Lower leg skin (tissue), 4 donors: Measurements from ENCODE around the gene COL18A1. TPM values are rescaled to one million over a fixed set of nuclear protein-coding genes. Genes with fewer than 3 reads are reported as not detected.
"Not testable (repeated sequence)": the region's sequence is repeated elsewhere in the genome, so short reads cannot be mapped to it uniquely, and the experiment has no call there.

Experiments used
- DNase-seq, 2 donors: peaks; one replicate each; pipeline ENCODE4 v3.0.0-alpha.2; 2019; ENCODE audit warnings: low spot score in 2 of 2
- H3K4me3 ChIP-seq: fragments of 200-600 bp; sonication (generic); 2 replicates; pipeline ENCODE4 v1.5.1; 2017; ENCODE audit warnings: mild to moderate bottlenecking, low read depth; ENCODE audit not compliant: poor library complexity, severe bottlenecking
- POLR2A ChIP-seq, 2 donors: fragments of 450-650 bp; IDR thresholded peaks; one replicate each; pipeline ENCODE4 v1.6.1; 2016 to 2017; ENCODE audit warnings: antibody characterized with exemption in 2 of 2, mild to moderate bottlenecking in 1 of 2, moderate library complexity in 1 of 2
- WGBS, 2 donors: methylation state at CpG; one replicate each; pipeline ENCODE4 v1.1.5; 2018; 5-methylcytosine and 5-hydroxymethylcytosine counted together
- intact Hi-C: fragments of 100-400 bp; cut with DNase I; formaldehyde crosslinking; loops from one replicate; pipeline ENCODE4 v1.15.0; 2023; ENCODE audit warnings: low total_unique reads
- total RNA-seq, 4 donors: library from RNA; depleted of rRNA; stranded (reverse); fragments of >200 nt; gene quantifications; one replicate each; pipeline ENCODE4 v1.1.0, GENCODE V29; 2016
- TF ChIP-seq, protein P1 (sequence below), 3 donors: fragments of 450-650 bp; IDR thresholded peaks; one replicate each; pipeline ENCODE4 v1.5.1; 2016; ENCODE audit warnings: antibody characterized with exemption in 3 of 3, mild to moderate bottlenecking in 3 of 3, moderate library complexity in 2 of 3

COL18A1 gene
- total RNA-seq, 4 donors from 2014 or later: 63.3 to 126 (median 85.9) TPM

DNA sequence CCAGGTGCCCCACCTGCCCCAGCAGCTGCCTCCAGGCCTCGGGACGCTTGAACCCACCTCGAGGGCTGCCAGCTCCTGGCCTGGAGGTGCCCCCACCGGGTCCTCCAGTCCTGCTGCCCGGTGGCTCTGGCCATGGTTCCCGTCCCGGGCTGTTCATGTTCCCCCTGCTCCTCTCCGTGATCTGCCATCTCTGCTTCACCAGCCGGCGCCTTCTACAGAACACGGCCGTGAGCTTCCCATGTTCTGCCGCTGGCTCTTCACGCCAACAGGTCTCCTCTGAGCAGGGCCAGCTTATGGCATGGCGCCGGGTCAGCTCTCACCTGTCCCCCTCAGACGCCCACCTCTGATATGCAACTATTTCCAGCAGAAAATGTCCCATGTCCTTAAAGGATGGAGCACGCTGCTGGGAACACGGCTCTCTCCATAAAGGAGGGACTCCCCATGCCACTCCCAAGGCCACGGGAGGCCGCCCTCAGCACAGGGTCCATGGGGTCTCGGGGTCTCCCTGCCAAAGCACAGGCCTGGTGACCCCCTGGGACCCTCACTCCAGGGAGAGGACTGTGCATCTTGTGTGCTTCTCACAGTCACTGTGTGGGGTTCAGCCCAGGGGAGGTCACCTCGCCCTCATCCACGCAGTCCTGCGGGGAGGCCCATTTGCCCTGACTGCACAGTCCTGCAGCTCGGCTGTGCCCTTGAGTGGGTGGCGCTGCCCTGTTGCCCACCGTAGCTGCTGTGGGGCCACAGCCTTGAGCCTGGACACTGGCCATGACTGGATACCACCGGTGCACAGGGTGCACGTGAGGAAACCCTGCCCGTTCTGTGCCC lies 36.7 kb downstream of the COL18A1 start:
- 92 to 96% methylated on average over 22 to 30 of the region's 31 CpGs for WGBS, 2 donors

DNA sequence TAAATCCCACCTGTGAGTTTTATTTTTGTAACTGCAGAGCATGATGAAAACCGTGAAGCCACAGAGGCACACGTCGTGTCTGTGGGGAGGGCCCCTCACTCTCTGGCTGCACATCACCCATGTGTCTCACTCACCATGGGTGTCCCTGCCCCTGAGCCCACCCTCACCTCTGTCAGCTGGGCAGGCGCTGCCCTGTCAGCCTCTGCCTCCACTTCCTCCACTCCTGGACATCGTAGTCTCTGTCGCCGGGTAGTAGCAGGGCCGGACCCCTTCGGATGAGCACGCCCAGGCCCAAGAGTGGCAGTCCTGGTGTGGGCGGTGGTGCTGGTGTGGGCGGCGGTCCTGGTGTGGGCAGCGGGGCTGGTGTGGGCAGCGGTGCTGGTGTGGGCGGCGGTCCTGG lies 37.3 kb downstream of the COL18A1 start:
- WGBS, 2 donors: 94 to 97% methylated on average over 17 of the region's 17 CpGs
- intact Hi-C loops: no loop called here
- TF ChIP-seq POLR2A (IDR thresholded peaks at IDR 0.05): no peak
- TF ChIP-seq, protein P1, sequence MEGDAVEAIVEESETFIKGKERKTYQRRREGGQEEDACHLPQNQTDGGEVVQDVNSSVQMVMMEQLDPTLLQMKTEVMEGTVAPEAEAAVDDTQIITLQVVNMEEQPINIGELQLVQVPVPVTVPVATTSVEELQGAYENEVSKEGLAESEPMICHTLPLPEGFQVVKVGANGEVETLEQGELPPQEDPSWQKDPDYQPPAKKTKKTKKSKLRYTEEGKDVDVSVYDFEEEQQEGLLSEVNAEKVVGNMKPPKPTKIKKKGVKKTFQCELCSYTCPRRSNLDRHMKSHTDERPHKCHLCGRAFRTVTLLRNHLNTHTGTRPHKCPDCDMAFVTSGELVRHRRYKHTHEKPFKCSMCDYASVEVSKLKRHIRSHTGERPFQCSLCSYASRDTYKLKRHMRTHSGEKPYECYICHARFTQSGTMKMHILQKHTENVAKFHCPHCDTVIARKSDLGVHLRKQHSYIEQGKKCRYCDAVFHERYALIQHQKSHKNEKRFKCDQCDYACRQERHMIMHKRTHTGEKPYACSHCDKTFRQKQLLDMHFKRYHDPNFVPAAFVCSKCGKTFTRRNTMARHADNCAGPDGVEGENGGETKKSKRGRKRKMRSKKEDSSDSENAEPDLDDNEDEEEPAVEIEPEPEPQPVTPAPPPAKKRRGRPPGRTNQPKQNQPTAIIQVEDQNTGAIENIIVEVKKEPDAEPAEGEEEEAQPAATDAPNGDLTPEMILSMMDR (IDR thresholded peaks at IDR 0.05): no peak

More for the DNA sequence above, 36.7 kb downstream of the COL18A1 start:
- no peak for DNase-seq
- intact Hi-C loops: no loop called here
- no peak overlapping the region for H3K4me3 ChIP-seq
- no peak for TF ChIP-seq POLR2A (IDR thresholded peaks at IDR 0.05)
- TF ChIP-seq, protein P1 (IDR thresholded peaks at IDR 0.05): no peak

DNA sequence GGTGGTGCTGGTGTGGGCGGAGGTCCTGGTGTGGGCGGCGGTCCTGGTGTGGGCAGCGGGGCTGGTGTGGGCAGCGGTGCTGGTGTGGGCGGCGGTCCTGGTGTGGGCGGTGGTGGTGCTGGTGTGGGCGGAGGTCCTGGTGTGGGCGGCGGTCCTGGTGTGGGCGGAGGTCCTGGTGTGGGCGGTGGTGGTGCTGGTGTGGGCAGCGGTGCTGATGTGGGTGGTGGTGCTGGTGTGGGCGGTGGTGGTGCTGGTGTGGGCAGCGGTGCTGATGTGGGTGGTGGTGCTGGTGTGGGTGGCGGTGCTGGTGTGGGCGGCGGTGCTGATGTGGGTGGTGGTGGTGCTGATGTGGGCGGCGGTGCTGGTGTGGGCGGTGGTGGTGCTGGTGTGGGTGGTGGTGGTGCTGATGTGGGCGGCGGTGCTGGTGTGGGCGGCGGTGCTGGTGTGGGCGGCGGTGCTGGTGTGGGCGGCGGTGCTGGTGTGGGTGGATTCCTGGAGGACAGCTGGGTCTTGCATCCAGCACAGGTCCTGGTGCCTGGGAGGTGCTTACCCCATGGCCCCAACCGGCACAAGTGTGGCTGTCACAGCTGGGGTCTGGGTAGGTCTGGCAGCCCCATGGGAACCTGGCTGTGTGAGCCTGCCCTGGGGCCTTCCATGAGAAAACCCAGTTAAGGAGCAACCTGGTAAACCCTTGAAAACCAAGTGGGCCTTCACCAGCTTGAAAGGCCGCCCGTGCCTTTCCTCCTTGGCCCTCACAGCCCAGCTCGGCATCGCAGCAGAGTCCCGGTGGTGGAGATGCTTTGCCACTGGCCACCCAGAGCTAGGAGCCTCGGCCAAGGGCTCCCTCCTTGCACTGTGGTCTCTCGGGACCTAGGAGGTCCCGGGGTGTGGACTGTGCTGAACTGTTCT lies 38.0 kb downstream of the COL18A1 start:
- 87 to 90% methylated on average over 38 to 39 of the region's 39 CpGs for WGBS, 2 donors
- intact Hi-C loops, DNase-seq, H3K4me3 ChIP-seq: not testable (repeated sequence)

More for the DNA sequence above, 37.3 kb downstream of the COL18A1 start:
- no peak for DNase-seq
- H3K4me3 ChIP-seq: no peak overlapping the region

DNA sequence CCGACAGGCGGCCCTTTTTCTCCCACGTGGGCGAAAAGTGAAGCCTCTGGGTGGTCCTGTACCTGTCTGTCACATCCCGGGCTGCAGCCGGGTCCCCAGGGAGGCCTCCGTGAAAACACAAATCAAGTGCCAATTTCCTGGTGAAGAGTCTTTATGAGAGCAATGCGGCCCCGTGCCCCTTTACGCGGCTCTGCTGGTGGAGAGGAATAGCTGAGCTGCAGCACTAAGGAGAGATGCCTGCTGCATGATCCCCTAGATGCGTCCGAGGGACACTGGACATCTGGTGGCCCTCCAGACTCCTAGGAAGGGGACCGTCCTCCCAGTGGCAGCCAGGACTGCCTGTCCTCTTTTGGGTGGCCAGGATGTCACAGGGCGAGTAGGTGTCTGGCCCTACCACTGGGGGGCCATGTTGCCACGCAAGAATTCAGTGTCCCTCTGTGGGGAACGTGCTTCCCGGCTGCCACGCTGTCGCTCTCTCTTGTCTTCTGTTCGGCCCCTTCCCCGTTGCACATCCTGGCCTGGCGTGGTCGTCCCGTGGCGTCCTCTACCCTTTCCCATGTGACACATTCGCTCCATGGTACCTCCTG lies 38.7 kb downstream of the COL18A1 start:
- no peak for DNase-seq
- intact Hi-C loops: no loop called here
- TF ChIP-seq, protein P1 (IDR thresholded peaks at IDR 0.05): no peak
- TF ChIP-seq POLR2A (IDR thresholded peaks at IDR 0.05): no peak
- WGBS, 2 donors: 90 to 91% methylated on average over 24 to 25 of the region's 27 CpGs
- H3K4me3 ChIP-seq: no peak overlapping the region

DNA sequence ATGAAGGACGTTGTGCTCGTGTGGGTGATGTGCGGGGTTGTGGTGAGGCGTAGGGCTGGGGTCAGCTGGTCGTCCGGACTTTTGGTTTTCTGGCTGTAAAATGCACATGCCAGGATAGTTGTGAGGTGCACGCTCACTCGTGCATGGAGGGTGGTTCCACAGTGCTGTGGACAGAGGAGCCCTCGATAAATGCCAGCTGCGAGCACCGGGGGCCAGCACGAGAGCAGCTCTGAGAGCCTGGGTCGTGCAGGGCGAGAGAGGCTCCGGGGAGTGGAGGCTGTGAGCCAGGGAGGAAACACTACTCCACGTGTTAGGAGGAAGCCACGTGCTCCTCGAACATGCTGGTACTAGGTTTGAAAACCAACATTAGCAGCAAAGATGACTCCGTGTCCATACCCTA lies 39.4 kb downstream of the COL18A1 start:
- DNase-seq: no peak
- WGBS, 2 donors: 70 to 75% methylated on average over 19 of the region's 19 CpGs
- TF ChIP-seq POLR2A (IDR thresholded peaks at IDR 0.05): no peak
- TF ChIP-seq, protein P1 (IDR thresholded peaks at IDR 0.05): no peak
- intact Hi-C loops: no loop called here
- H3K4me3 ChIP-seq: no peak overlapping the region

DNA sequence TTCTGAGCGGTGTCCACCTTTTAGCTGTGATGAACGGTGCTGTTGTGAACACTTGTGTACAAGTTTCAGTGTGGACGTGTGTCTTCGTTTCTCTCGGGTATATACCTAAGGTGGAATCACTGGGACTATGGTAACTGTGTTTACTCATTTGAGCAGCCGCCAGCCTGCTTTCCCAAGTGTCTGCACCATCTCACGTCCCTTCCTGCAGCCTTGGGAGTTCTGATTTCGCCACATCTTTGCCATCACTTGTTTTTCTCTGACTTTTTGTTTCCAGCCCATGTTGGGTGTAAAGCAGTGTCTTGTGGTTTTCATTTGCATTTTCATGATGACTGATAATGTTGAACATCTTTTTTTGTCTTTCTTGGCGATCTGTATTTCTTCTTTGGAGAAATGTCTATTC lies 40.4 kb downstream of the COL18A1 start:
- WGBS, 2 donors: 89 to 90% methylated on average over 9 of the region's 9 CpGs
- intact Hi-C loops: no loop called here
- H3K4me3 ChIP-seq: no peak overlapping the region
- no peak for DNase-seq
- TF ChIP-seq, protein P1 (IDR thresholded peaks at IDR 0.05): no peak
- TF ChIP-seq POLR2A (IDR thresholded peaks at IDR 0.05): no peak
